Right lobe of liver (tissue), 4 donors: ENCODE measurements around the gene CTSA.
"Not testable (repeated sequence)": the region's sequence is repeated elsewhere in the genome, so short reads cannot be mapped to it uniquely, and the experiment has no call there.

Experiments used
- POLR2A ChIP-seq: fragments of 450-650 bp; IDR thresholded peaks from one replicate; pipeline ENCODE4 v1.6.1; 2017; ENCODE audit warnings: antibody characterized with exemption, mild to moderate bottlenecking
- TF ChIP-seq, protein P1 (sequence below), 4 donors: fragments of 200-600 bp in 3 of 4; fragments of 450-650 bp in 1 of 4; IDR thresholded peaks; one replicate each; pipeline versions ENCODE4 v1.5.1 to v1.8.0; 2016 to 2022; ENCODE audit warnings: antibody characterized with exemption in 4 of 4, mild to moderate bottlenecking in 2 of 4
- donor health status: DM: no; HTN: no; CAD: no.
- donor health status: DM: no; HTN: no; CAD: no.
- donor health status: DM: no; HTN: yes; CAD: no.

DNA sequence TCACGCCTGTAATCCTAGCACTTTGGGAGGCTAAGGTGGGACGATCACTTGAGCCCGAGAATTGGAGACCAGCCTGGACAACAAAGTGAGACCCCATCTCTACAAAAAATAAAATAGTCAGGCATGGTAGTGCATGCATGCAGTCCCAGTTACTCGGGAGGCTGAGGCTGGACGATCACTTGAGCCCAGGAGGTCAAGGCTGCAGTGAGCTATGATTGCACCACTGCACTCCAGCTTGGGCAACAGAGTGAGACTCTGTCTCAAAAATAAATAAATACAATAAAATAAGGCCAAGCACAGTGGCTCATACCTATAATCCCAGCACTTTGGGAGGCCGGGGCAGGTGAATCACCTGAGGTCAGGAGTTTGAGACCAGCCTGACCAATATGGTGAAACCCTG, 10.2 kb downstream of the CTSA start:
- TF ChIP-seq, protein P1, sequence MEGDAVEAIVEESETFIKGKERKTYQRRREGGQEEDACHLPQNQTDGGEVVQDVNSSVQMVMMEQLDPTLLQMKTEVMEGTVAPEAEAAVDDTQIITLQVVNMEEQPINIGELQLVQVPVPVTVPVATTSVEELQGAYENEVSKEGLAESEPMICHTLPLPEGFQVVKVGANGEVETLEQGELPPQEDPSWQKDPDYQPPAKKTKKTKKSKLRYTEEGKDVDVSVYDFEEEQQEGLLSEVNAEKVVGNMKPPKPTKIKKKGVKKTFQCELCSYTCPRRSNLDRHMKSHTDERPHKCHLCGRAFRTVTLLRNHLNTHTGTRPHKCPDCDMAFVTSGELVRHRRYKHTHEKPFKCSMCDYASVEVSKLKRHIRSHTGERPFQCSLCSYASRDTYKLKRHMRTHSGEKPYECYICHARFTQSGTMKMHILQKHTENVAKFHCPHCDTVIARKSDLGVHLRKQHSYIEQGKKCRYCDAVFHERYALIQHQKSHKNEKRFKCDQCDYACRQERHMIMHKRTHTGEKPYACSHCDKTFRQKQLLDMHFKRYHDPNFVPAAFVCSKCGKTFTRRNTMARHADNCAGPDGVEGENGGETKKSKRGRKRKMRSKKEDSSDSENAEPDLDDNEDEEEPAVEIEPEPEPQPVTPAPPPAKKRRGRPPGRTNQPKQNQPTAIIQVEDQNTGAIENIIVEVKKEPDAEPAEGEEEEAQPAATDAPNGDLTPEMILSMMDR (IDR thresholded peaks at IDR 0.05): not testable (repeated sequence)
- TF ChIP-seq POLR2A: not testable (repeated sequence)
